IMR-90 (cell line): ENCODE data around the gene C16orf89. TPM values are rescaled to one million over a fixed set of nuclear protein-coding genes. Genes with fewer than 3 reads are reported as not detected.

ENCODE experiments used
- ATAC-seq: fragments of 200-7000 bp; cut with Tn5 transposase; 2 replicates; pipeline ENCODE4 v1.9.1; 2020; ENCODE audit warnings: low read depth, mild to moderate bottlenecking, moderate library complexity
- BruUV-seq: library from RNA; stranded (reverse); fragments of 400-500 nt; replicated peaks from 2 replicates; lab custom pipeline; 2021; lab: Mats Ljungman, UMichigan
- CTCF ChIA-PET: fragments of 300-600 bp; formaldehyde crosslinking; extraction: SDS; loops from one replicate; lab custom pipeline; 2021; ENCODE audit warnings: antibody characterized with exemption; lab: Yijun Ruan, JAX
- POLR2A ChIA-PET: fragments of 300-600 bp; sonication (Branson Sonifier 250); formaldehyde crosslinking; loops from one replicate; lab custom pipeline; 2022; ENCODE audit warnings: antibody characterized with exemption; ENCODE audit not compliant: unreplicated experiment; lab: Charles Lee
- DNase-seq: peaks from one replicate; pipeline ENCODE4 v3.0.0; 2013
- H2AFZ ChIP-seq: replicated peaks from 2 replicates; pipeline ENCODE3; 2013; ENCODE audit warnings: low read length, mild to moderate bottlenecking; ENCODE audit not compliant: poor library complexity
- H2AK5ac ChIP-seq: 2 replicates; pipeline ENCODE4 v1.6.1; 2013; ENCODE audit warnings: low read depth, low read length, inconsistent platforms
- H2AK9ac ChIP-seq: replicated peaks from 2 replicates; pipeline ENCODE3; 2013; ENCODE audit warnings: mild to moderate bottlenecking, low read depth, low read length, moderate library complexity; ENCODE audit not compliant: poor library complexity
- H2BK120ac ChIP-seq: 2 replicates; pipeline ENCODE4 v1.6.1; 2013; ENCODE audit warnings: low read depth, low read length, inconsistent platforms
- H2BK15ac ChIP-seq: 3 replicates; pipeline ENCODE4 v1.6.1; 2013; ENCODE audit warnings: low read depth, low read length, inconsistent platforms
- H2BK20ac ChIP-seq: 2 replicates; pipeline ENCODE4 v1.6.1; 2013; ENCODE audit warnings: low read depth, mild to moderate bottlenecking, inconsistent platforms, low read length, moderate library complexity
- H2BK5ac ChIP-seq: 2 replicates; pipeline ENCODE4 v1.6.1; 2013; ENCODE audit warnings: mild to moderate bottlenecking, low read depth, low read length, inconsistent platforms; ENCODE audit not compliant: poor library complexity, severe bottlenecking
- H3K14ac ChIP-seq: replicated peaks from 2 replicates; pipeline ENCODE4 v1.6.1; 2013; ENCODE audit warnings: low read depth, low read length, inconsistent platforms
- H3K18ac ChIP-seq: 2 replicates; pipeline ENCODE4 v1.6.1; 2013; ENCODE audit warnings: low read depth, low read length, control low read depth
- H3K23ac ChIP-seq: 2 replicates; pipeline ENCODE4 v1.6.1; 2013; ENCODE audit warnings: low read depth, low read length, inconsistent platforms
- H3K27ac ChIP-seq: 2 replicates; pipeline ENCODE4 v1.5.1; 2013; ENCODE audit warnings: mild to moderate bottlenecking, control low read depth, low read length; ENCODE audit not compliant: insufficient read depth
- H3K27me3 ChIP-seq: 2 replicates; pipeline ENCODE4 v1.6.1; 2013; ENCODE audit warnings: low read length; ENCODE audit not compliant: control insufficient read depth, insufficient read depth
- H3K36me3 ChIP-seq: 2 replicates; pipeline ENCODE4 v1.6.1; 2013; ENCODE audit warnings: low read length, mixed read lengths; ENCODE audit not compliant: control insufficient read depth, insufficient read depth
- H3K4ac ChIP-seq: 2 replicates; pipeline ENCODE4 v1.6.1; 2013; ENCODE audit warnings: low read depth, low read length, inconsistent platforms
- H3K4me1 ChIP-seq: 2 replicates; pipeline ENCODE4 v1.6.1; 2013; ENCODE audit warnings: low read length, mixed read lengths; ENCODE audit not compliant: control insufficient read depth, insufficient read depth
- H3K4me2 ChIP-seq: 2 replicates; pipeline ENCODE4 v1.6.1; 2013; ENCODE audit warnings: low read depth, mild to moderate bottlenecking, control low read depth, low read length, moderate library complexity
- H3K4me3 ChIP-seq: 2 replicates; pipeline ENCODE4 v1.5.1; 2013; ENCODE audit warnings: low read depth, mild to moderate bottlenecking, control low read depth, low read length, moderate library complexity; ENCODE audit not compliant: insufficient read depth
- H3K56ac ChIP-seq: 2 replicates; pipeline ENCODE4 v1.6.1; 2013; ENCODE audit warnings: low read length, inconsistent platforms; ENCODE audit not compliant: insufficient read depth; ENCODE audit errors: extremely low read depth
- H3K79me1 ChIP-seq, 2 experiments: 2 replicates each; pipeline ENCODE4 v1.6.1; 2013; ENCODE audit warnings: low read length in 2 of 2, inconsistent platforms in 1 of 2, low read depth in 1 of 2
- H3K9ac ChIP-seq: 2 replicates; pipeline ENCODE4 v1.6.1; 2013; ENCODE audit warnings: low read depth, low read length, control low read depth
- H3K9me1 ChIP-seq: 2 replicates; pipeline ENCODE4 v1.6.1; 2013; ENCODE audit warnings: low read length, inconsistent platforms; ENCODE audit not compliant: insufficient read depth
- H3K9me3 ChIP-seq: 2 replicates; pipeline ENCODE4 v1.6.1; 2013; ENCODE audit warnings: low read length; ENCODE audit not compliant: control insufficient read depth, insufficient read depth
- H4K20me1 ChIP-seq: 2 replicates; pipeline ENCODE4 v1.6.1; 2013; ENCODE audit warnings: low read length, inconsistent platforms; ENCODE audit not compliant: insufficient read depth
- H4K5ac ChIP-seq: 2 replicates; pipeline ENCODE4 v1.6.1; 2013; ENCODE audit warnings: mild to moderate bottlenecking, low read depth, low read length, control low read depth
- H4K8ac ChIP-seq, 2 experiments: 2 replicates each; pipeline ENCODE4 v1.6.1; 2013; ENCODE audit warnings: low read depth in 2 of 2, low read length in 2 of 2, control low read depth in 1 of 2, inconsistent platforms in 1 of 2
- H4K91ac ChIP-seq: 2 replicates; pipeline ENCODE4 v1.6.1; 2013; ENCODE audit warnings: low read depth, low read length, inconsistent platforms; ENCODE audit not compliant: insufficient read depth
- BHLHE40 ChIP-seq: fragments of 150-350 bp; IDR thresholded peaks from 2 replicates; pipeline ENCODE4 v1.6.1; 2016; ENCODE audit warnings: mild to moderate bottlenecking, low read depth, low read length
- CEBPB ChIP-seq: IDR thresholded peaks from 2 replicates; pipeline ENCODE4 v1.6.1; 2012; ENCODE audit warnings: low read depth, low read length, improper control_type of control experiment
- CHD1 ChIP-seq: IDR thresholded peaks from 2 replicates; pipeline ENCODE4 v1.6.1; 2012; ENCODE audit warnings: low read depth, low read length, improper control_type of control experiment
- CTCF ChIP-seq: conservative IDR thresholded peaks from 2 replicates; pipeline ENCODE4 v1.5.1; 2012; ENCODE audit warnings: mild to moderate bottlenecking, low read depth, low read length, improper control_type of control experiment
- ELK1 ChIP-seq: fragments of 150-350 bp; IDR thresholded peaks from 2 replicates; pipeline ENCODE4 v1.6.1; 2016; ENCODE audit warnings: low read depth, mild to moderate bottlenecking, low read length, moderate library complexity, borderline replicate concordance
- FOS ChIP-seq: fragments of 150-350 bp; IDR thresholded peaks from 2 replicates; pipeline ENCODE4 v1.6.1; 2016; ENCODE audit warnings: low read depth, low read length
- MAFK ChIP-seq: IDR thresholded peaks from 2 replicates; pipeline ENCODE4 v1.6.1; 2012; ENCODE audit warnings: low read depth, low read length, improper control_type of control experiment
- MAZ ChIP-seq: IDR thresholded peaks from 2 replicates; pipeline ENCODE4 v1.6.1; 2012; ENCODE audit warnings: low read depth, mild to moderate bottlenecking, low read length, improper control_type of control experiment, moderate library complexity, borderline replicate concordance
- MXI1 ChIP-seq: IDR thresholded peaks from 2 replicates; pipeline ENCODE4 v1.6.1; 2012; ENCODE audit warnings: low read depth, mild to moderate bottlenecking, low read length, moderate library complexity, borderline replicate concordance
- NFE2L2 ChIP-seq: fragments of 150-350 bp; IDR thresholded peaks from 2 replicates; pipeline ENCODE4 v1.6.1; 2016; ENCODE audit warnings: low read depth, mild to moderate bottlenecking, low read length
- POLR2A ChIP-seq: IDR thresholded peaks from 2 replicates; pipeline ENCODE4 v1.6.1; 2012; ENCODE audit warnings: mild to moderate bottlenecking, low read depth, low read length
- RAD21 ChIP-seq: IDR thresholded peaks from 2 replicates; pipeline ENCODE4 v1.6.1; 2012; ENCODE audit warnings: low read length, improper control_type of control experiment
- RCOR1 ChIP-seq: IDR thresholded peaks from 2 replicates; pipeline ENCODE4 v1.6.1; 2012; ENCODE audit warnings: mild to moderate bottlenecking, low read length, improper control_type of control experiment; ENCODE audit not compliant: insufficient replicate concordance
- RFX5 ChIP-seq: IDR thresholded peaks from 2 replicates; pipeline ENCODE4 v1.8.0; 2012; ENCODE audit warnings: low read depth, mild to moderate bottlenecking, low read length, moderate library complexity
- SMC3 ChIP-seq: fragments of 150-350 bp; IDR thresholded peaks from 2 replicates; pipeline ENCODE4 v1.6.1; 2016; ENCODE audit warnings: low read depth, mild to moderate bottlenecking, antibody characterized with exemption, low read length, moderate library complexity
- USF2 ChIP-seq: fragments of 150-350 bp; IDR thresholded peaks from 2 replicates; pipeline ENCODE4 v1.6.1; 2017; ENCODE audit warnings: mild to moderate bottlenecking, antibody characterized with exemption, low read length, low read depth
- WGBS, 2 experiments: methylation state at CpG; one replicate each; pipeline versions ENCODE4 v1.1.5 to v1.1.7; 2013; ENCODE audit warnings: missing lambda C conversion rate in 2 of 2; ENCODE audit not compliant: insufficient read length in 1 of 2; ENCODE audit errors: extremely low coverage in 2 of 2; 5-methylcytosine and 5-hydroxymethylcytosine counted together
- dilution Hi-C: fragments of 300-500 bp; cut with HindIII; formaldehyde crosslinking; loops from one replicate; pipeline ENCODE4 v1.14.3; 2018; ENCODE audit warnings: low sequenced_read_pairs; ENCODE audit not compliant: unreplicated experiment
- in situ Hi-C: fragments of 300-500 bp; cut with MboI; formaldehyde crosslinking; loops from 3 replicates; pipeline ENCODE4 v1.14.3; 2019; ENCODE audit warnings: low sequenced_read_pairs, inconsistent platforms, mixed read lengths
- intact Hi-C: fragments of 100-400 bp; cut with micrococcal nuclease; formaldehyde crosslinking; loops from 2 replicates; pipeline ENCODE4 v1.10.0; 2022
- polyA plus RNA-seq, 3 experiments: library from polyadenylated mRNA; depleted of rRNA; stranded (reverse); fragments of >200 nt; gene quantifications; 2 replicates each; pipeline ENCODE4 v1.2.3, GENCODE V29; 2012; ENCODE audit warnings: low replicate concordance in 1 of 3
- total RNA-seq: library from RNA; depleted of rRNA; stranded (reverse); fragments of >200 nt; gene quantifications from 2 replicates; pipeline ENCODE4 v1.2.3, GENCODE V29; 2012

C16orf89 gene
- total and polyA plus RNA-seq, 2 of the 4 experiments (the other 2 are of a cell fraction): 0.17 to 0.18 TPM

GRCh38 chr16:5010576-5011329 lies 55.0 kb downstream of the C16orf89 start:
- Histone ChIP-seq H3K9ac (no peak overlapping the region), H3K9me1 (no peaks in the 10 kb centered on the region), H2AK5ac (no peak overlapping the region), H3K14ac (no peak overlapping the region), H4K8ac (no peak overlapping the region), H3K27me3 (peaks cover 25% of the 10 kb centered on the region), H2BK15ac (no peak overlapping the region), H3K4me3 (no peak overlapping the region), H3K79me1 (no peaks in the 10 kb centered on the region), H4K20me1 (no peaks in the 10 kb centered on the region), H3K36me3 (no peaks in the 10 kb centered on the region), H2BK20ac (no peak overlapping the region), H4K91ac (no peak overlapping the region), H2AFZ (no peak overlapping the region), H4K5ac (no peak overlapping the region), H2BK120ac (no peak overlapping the region), H3K23ac (no peak overlapping the region), H3K27ac (no peak overlapping the region), H3K56ac (no peak overlapping the region), H3K4me1 (no peaks in the 10 kb centered on the region), H3K9me3 (no peaks in the 10 kb centered on the region), H2AK9ac (no peak overlapping the region), H3K4me2 (no peak overlapping the region), H3K4ac (no peak overlapping the region), H2BK5ac (no peak overlapping the region), H3K18ac (no peak overlapping the region)
- ChIA-PET POLR2A (no interaction called here), CTCF (no interaction called here)
- no peak for ATAC-seq
- BruUV-seq: no TSS peak
- dilution Hi-C loops: no loop called here
- in situ Hi-C loops: no loop called here
- TF ChIP-seq MAZ (no peak), POLR2A (no peak), NFE2L2 (no peak), MXI1 (no peak), FOS (no peak), ELK1 (no peak), RAD21 (no peak), CTCF (no peak), SMC3 (no peak), BHLHE40 (no peak), MAFK (no peak), USF2 (no peak), CEBPB (no peak), CHD1 (no peak), RCOR1 (no peak), RFX5 (no peak)
- DNase-seq: no peak
- intact Hi-C loops: no loop called here
- WGBS, 2 experiments: 0% methylated on average over 1 of the region's 15 CpGs; no CpG with 5 or more reads in 1 of the 2 experiments
